Stimulated activated CD8-positive, alpha-beta memory T cell treated with anti-CD3 and anti-CD28 coated beads, Interleukin-15, amount 100 ng/mL, for 4 hours (primary cell): ENCODE measurements around the gene SORCS2.

Experiments used
- DNase-seq, 2 donors: peaks; one replicate each; pipeline ENCODE4 v3.0.0-alpha.2; 2020; ENCODE audit warnings: low read depth in 2 of 2

SORCS2 gene

DNA sequence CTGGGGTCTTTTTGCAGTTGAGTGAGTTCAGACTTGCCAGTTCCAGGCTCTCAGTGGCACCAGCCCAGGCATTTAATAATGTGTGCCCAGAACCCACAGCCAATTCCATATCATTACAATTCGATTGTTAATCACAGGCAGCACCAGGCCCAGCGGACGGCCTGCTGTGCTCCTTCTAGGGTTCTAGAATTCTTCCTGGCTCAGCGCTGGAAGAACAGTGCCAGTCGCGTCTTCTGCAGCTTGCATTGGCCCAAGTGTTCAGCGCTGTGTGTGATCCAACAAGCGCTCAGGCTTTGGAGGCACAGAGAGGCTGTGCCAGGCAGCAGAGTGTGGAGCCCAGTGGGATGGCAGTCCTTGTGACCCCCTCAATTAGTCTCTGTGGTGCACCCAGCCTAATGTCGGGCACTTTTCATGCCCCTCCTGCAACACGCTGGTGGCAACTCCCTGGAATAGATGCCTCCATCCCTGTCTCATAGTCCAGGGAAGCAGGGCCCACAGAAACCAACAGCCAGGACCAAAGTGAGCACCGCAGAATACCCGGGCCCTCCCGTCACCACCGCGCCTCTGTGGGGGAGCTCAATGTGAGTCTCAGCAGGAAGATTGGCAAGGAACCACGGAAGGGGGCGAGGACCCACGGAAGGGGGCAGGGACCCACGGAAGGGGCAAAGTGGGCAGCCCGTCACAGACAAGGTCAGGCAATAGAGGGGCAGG is 554.2 kb downstream of the SORCS2 start:
- no peak for DNase-seq

GRCh38 chr4:7747062-7747385 is 554.7 kb downstream of the SORCS2 start:
- no peak for DNase-seq

GRCh38 chr4:7747566-7747965 is 555.2 kb downstream of the SORCS2 start:
- no peak for DNase-seq

- no peak for DNase-seq
Measured at GRCh38 chr4:7750523-7750922, 558.2 kb downstream of the SORCS2 start.

DNA sequence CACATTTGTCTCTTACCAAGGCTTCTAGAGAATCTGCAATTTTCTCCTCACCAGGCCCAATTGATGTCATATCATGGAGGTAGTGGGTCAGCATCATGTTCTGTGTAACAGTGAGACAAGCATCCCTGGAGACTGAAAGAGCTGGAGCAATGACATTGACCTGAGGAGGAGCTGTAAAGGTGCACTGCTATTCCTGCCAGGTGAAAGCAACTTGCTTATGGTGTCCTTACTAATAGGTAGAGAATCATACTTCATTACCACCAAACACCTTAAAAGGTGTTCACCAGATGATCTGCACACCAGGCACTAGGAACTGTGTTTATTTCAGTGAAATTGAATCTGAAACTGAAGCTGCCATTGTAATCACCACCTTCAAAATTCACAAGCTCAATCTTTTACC is 558.6 kb downstream of the SORCS2 start:
- no peak for DNase-seq

GRCh38 chr4:7752649-7753048 is 560.3 kb downstream of the SORCS2 start:
- no peak for DNase-seq

- DNase-seq = no peak
Measured at GRCh38 chr4:7753271-7753670, 560.9 kb downstream of the SORCS2 start.

GRCh38 chr4:7753931-7754465 is 561.7 kb downstream of the SORCS2 start:
- DNase-seq = no peak

GRCh38 chr4:7754565-7755262 is 562.4 kb downstream of the SORCS2 start:
- DNase-seq = no peak

- no peak for DNase-seq
Measured at GRCh38 chr4:7755561-7755960, 563.2 kb downstream of the SORCS2 start.

DNA sequence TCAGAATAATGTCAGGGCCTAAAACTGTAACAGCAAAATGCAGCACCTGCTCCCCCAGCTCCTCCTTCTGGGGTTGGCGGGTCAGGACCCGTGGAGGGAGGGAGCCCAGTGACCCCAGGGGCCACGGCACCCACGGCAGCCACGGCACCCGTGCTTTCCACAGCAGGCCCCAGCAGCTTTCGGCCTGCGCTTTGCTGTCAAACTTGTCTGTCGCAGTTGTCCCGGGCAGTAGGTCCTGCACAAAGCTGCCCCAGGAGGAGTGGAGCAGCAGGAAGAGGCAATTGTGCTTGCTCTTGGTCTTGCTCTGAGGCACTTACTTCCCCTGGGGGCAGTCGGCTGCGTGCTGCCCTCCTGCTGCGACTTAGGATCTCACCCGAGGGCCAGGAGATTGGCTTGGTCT is 563.7 kb downstream of the SORCS2 start:
- DNase-seq = no peak

- no peak for DNase-seq
Measured at GRCh38 chr4:7756561-7757355, 564.4 kb downstream of the SORCS2 start.

DNA sequence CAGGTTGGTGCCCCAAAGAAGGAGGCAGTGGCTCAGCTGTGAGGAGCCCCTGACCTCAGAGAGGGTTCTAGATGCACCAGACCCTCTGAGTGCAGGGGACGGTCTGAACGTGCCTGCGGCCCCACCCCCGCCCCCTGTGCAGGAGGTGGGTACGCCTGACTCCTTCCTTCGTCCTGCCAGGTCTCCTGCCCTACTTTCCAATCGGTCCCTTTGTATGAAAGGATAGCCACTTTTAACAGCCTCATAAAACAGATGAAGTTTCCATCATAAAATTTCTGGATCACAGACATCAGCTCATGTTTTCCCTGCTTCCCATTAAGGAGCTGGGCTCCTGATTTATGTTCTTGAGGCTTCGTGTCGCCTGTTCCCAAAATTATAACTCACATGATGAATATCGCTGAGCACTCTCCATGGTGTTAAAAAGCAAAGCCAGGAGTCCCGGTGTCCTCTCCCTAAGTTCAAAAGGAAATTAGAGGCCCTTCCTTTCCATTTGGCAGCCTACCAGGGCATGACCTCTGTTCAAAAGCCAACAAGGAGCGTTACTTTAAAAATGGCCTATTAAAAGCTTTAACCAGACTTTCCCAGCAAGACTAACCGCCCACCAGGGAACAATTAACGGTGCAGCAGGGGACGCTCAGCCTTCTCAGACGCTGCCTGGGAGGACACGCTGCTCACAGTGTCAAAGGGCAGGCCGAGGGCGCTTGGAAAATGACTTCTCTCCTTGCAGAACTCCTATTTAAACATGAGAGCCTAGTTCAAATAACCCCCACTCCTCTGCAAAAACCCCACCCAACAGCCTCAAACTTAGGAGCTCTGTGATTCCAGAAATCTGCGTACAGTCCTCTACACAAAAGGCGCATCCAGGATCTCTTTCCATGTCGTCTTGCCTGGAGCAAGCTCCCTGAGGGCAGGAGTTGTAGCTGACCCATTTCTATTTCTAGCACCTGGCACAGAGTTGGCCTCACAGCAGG is 565.4 kb downstream of the SORCS2 start:
- no peak for DNase-seq

- DNase-seq = no peak
Measured at GRCh38 chr4:7758476-7758875, 566.1 kb downstream of the SORCS2 start.

DNA sequence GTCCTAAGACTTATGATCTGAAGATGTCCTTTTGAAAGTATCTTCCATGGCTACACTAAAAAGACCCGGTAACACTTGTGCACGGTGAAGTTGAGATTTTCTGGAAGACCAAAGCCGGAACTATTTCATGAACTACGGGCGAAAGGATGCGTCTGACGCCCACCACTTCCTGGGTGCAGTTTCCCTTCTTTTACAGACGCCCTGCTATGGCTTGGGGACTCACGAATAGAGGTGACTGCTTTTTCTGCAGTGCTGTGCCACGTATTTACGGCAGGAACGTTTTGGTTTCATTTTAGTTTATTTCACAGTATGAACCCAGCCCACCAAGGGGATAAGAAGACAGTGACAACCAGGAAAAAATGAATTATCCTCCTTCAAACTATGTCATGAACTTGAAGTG is 566.9 kb downstream of the SORCS2 start:
- DNase-seq = peak; percentile 24 to 63

- DNase-seq = no peak
Measured at GRCh38 chr4:7759635-7760034, 567.3 kb downstream of the SORCS2 start.

GRCh38 chr4:7760228-7760627 is 567.9 kb downstream of the SORCS2 start:
- no peak for DNase-seq

GRCh38 chr4:7760706-7761105 is 568.4 kb downstream of the SORCS2 start:
- DNase-seq = no peak

DNA sequence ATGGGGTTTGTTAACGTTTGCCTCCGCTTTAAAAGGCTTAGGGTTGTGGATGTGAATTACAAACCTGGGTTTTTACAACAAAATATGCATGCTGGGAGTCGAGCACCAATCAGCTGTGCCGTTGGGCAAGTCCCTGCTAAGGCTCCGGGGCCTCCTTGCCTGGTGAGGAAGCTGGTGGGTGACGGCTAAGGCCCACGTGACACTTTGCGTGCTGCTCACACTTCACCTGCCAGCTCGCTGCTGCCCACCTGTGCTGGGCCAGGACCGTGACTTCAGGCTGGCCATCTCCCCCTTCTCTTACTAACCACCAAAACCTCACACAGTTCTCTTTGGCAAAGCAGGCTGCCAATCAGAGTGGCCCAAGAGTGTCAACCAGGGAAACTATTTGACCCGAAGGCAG is 569.0 kb downstream of the SORCS2 start:
- DNase-seq = no peak

DNA sequence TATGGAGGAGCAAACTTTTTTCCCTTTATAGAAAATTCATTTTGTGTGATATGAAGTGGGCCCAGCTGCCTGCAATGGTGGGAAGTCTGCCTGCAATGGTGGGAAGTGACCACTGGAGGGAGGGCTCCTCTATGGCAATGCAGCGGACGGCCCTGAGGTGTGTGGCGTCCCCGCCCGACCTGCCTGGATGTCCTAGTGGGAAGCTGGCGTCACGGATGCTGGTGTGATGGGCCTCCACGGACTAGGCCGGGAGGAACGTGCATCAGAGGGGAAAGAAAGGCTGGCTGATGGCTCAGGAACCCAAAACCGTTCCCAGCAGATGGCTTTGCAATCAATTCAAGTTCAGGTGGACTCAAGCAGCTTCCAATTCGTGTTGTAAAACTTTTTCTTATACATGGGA is 569.4 kb downstream of the SORCS2 start:
- DNase-seq = peak in 1 of 2 donors; percentile 12

GRCh38 chr4:7762376-7763030 is 570.2 kb downstream of the SORCS2 start:
- DNase-seq = no peak
